Choroid plexus epithelial cell (primary cell): Measurements from ENCODE around the gene ARMC9.
"Not testable (repeated sequence)": the region's sequence is repeated elsewhere in the genome, so short reads cannot be mapped to it uniquely, and the experiment has no call there.

Experiments
- DNase-seq: peaks from one replicate; pipeline ENCODE4 v3.0.0-alpha.2; 2010; ENCODE audit warnings: low read depth
- H3K4me3 ChIP-seq: 2 replicates; pipeline ENCODE4 v1.5.1; 2011; ENCODE audit warnings: low read depth, mild to moderate bottlenecking, control low read depth, low read length, moderate library complexity
- TF ChIP-seq, protein P1 (sequence below): conservative IDR thresholded peaks from 2 replicates; pipeline ENCODE4 v1.5.1; 2011; ENCODE audit warnings: low read depth, mild to moderate bottlenecking, control low read depth, inconsistent platforms, low read length, moderate library complexity

Gene ARMC9

DNA sequence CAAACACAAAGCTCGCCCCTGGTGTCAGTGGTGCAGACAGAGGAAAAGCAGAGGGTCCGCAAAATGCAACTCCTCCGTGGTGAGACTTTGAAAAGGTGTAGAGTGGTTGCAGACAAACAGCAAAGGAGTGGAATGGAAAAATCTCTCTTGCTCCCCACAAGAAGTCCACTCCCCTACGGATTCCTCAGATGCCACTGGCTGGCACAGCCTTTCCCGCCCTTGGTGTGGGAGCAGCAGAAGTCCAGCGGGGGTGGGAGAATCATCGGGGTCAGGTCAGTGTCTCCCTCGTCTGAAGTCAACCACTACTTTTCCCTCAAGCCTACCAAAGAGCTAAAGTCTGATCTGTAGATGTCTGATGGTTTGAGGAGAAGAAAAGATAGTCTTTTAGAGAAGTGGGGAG, 174.8 kb downstream of the ARMC9 start:
- TF ChIP-seq, protein P1, sequence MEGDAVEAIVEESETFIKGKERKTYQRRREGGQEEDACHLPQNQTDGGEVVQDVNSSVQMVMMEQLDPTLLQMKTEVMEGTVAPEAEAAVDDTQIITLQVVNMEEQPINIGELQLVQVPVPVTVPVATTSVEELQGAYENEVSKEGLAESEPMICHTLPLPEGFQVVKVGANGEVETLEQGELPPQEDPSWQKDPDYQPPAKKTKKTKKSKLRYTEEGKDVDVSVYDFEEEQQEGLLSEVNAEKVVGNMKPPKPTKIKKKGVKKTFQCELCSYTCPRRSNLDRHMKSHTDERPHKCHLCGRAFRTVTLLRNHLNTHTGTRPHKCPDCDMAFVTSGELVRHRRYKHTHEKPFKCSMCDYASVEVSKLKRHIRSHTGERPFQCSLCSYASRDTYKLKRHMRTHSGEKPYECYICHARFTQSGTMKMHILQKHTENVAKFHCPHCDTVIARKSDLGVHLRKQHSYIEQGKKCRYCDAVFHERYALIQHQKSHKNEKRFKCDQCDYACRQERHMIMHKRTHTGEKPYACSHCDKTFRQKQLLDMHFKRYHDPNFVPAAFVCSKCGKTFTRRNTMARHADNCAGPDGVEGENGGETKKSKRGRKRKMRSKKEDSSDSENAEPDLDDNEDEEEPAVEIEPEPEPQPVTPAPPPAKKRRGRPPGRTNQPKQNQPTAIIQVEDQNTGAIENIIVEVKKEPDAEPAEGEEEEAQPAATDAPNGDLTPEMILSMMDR = no peak
- no peak for DNase-seq
- H3K4me3 ChIP-seq = no peak overlapping the region

DNA sequence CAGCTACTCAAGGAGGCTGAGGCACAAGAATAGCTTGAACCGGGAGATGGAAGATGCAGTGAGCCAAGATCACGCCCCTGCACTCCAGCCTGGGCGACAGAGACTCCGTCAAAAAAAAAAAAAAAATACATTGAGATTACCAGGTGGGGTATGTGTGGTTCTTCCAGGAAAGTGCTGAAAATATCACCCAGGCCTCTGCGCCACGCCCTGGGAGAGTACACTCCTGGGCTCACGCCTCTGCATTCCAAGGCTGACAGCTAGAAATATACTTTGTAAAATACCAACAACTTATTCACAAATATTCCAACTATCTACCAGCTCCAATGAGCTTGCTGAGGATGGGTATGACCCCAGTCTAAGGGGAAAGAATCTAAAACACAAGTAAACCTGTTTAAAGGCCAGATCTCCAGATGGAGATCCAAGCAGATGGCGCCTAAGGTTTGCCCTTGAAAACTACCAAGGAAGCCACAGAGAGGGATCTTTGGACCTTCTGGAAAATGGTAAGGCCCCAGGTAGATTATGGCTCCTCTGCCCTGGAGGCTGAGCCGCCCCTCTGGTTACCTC, 175.4 kb downstream of the ARMC9 start:
- H3K4me3 ChIP-seq = no peak overlapping the region
- DNase-seq = no peak
- TF ChIP-seq, protein P1 = no peak

DNA sequence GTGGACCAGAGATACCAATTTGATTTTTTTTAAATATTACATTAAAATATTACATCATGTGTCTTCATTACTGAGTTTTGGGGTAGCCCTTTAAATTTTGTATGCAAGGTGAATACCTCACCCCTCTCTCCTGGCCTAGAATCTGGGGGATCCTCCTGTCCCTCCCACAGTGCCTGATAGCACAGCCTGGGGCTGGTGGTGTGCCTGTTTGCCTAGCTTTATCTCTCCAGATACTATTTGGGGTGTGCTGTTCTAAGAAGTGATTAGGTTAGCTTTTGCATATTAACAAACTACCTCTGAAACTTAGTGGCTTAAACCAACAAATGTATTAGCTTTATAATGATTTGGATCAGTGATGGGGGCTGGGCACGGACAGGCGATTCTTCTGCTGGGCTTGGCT, 176.3 kb downstream of the ARMC9 start:
- TF ChIP-seq, protein P1 = no peak
- no peak for DNase-seq
- H3K4me3 ChIP-seq = no peak overlapping the region

DNA sequence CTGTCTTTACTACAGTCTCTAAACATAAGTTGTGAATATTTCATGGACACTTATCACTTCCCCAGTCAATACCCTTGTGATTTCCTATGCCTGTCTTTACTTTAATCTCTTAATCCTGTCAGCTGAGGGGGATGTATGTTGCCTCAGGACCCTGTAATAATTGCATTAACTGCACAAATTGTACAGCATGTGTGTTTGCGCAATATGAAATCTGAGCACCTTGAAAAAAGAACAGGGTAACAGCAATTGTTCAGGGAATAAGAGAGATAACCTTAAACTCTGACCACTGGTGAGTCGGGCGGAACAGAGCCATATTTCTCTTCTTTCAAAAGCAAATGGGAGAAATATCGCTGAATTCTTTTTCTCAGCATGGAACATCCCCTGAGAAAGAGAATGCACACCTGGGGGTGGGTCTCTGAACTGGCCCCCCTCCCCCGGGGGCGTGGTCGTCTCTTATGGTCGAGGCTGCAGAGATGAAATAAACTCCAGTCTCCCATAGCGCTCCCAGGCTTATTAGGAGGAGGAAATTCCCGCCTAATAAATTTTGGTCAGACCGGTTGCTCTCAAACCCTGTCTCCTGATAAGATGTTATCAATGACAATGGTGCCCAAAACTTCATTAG, 177.7 kb downstream of the ARMC9 start:
- DNase-seq, H3K4me3 ChIP-seq: not testable (repeated sequence)

DNA sequence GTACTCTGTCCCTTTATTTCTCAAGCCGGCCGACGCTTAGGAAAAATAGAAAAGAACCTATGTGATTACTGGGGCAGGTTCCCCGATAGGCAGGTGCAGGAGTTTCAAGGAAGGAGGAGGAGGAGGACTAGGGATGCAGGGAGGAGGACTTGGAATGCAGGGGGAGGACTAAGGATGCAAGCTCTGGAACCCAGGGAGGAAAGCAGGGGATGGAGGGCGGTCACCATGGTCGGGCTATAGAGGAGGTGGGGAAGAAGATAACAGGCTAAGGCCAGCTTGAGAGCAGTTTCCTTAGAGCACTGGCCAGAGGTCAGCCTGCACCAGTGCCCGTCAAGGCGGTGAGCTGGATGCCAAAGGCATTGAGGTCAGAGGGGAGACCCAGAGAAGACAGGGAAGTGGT, 178.4 kb downstream of the ARMC9 start:
- no peak overlapping the region for H3K4me3 ChIP-seq
- TF ChIP-seq, protein P1 = no peak
- no peak for DNase-seq

DNA sequence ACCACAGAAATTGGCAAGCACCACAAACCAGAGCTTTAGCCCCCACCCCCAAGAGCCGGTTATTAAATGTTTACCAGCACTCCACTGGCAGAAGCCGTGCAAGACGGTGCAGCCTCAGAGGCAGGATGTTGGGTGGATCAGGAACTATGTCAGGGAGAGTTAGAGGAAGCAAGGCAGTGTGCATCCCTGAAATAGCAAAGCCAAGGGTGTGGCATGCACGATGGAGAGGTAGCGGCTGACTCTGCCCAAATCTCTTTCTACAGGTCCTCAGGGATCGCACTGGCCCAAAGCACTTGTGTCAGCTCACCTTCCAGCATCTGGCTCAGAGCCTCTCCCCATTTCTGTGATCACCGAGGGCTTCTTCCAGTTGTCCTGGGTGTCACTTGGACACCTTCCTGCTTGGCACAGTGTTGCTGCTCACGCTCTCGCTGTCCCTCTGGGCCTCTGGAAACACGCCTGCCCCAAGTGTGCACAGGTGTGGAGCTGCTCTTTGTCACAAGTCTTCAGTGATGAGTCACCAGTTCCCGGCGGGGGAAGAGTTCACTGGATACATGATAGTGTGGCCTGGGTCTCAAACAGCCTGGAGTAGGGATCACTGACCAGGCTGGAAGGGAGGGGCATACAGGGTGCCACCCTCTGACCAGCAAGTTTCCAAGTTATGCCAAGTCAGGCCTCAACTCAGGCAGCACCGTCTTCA, 179.7 kb downstream of the ARMC9 start:
- DNase-seq = no peak
- TF ChIP-seq, protein P1 = no peak
- no peak overlapping the region for H3K4me3 ChIP-seq

DNA sequence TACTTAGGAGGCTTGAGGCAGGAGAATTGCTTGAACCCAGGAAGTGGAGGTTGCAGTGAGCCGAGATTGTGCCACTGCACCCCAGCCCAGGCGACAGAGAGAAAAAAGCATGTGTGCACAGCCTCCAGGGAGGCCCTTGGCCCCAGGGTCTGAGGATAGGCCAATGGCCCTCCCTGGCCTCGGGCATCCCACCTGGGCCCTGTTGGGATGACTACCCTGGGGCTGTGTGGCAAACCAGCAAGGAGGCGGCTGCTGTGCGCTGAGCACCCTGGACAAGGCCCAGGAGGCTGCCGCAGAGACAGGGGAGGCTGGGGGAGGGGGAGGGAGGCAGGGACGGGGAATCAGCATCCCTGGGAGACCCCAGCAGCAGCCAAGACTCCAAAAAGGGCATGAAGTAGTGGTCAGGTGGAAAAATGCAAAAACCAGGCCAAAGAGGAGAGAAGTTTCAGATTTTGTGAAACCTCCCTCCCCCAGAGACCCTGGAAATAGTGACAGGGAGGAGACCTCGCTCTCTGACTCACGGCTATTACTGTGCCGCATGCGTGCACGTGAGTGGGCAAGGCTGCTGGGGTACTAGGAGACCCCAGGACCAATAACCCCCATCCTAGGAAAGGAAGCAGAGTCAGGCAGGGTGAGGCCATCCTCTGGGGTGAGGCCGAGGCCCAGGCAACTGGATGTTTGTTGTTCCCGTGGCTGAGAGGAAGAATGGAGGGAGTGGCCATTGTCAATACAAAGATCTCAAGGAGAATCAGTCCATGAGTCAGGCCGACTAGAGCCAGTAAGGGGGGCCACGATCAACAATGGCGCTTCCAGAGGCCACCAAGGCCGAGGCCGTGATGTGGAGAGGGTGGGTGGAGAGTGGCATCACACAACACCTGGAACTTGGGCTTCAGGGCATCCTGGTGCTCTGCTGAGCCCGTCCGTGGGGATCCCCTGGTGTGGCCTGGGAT, 181.1 kb downstream of the ARMC9 start:
- TF ChIP-seq, protein P1 = no peak
- H3K4me3 ChIP-seq = no peak overlapping the region
- no peak for DNase-seq
